Panc1 (cell line): ENCODE measurements around the gene LIMK2. TPM values are rescaled to one million over a fixed set of nuclear protein-coding genes. Genes with fewer than 3 reads are reported as not detected.

Source experiments
- ATAC-seq: fragments of 200-7000 bp; cut with Tn5 transposase; 2 replicates; pipeline ENCODE4 v1.9.1; 2020; ENCODE audit warnings: mild to moderate bottlenecking, moderate library complexity
- BruUV-seq: library from RNA; stranded (reverse); fragments of 400-500 nt; replicated peaks from 2 replicates; lab custom pipeline; 2021; lab: Mats Ljungman, UMichigan
- CTCF ChIA-PET: fragments of 300-600 bp; sonication (Branson Sonifier 250); formaldehyde crosslinking; loops from one replicate; lab custom pipeline; 2022; ENCODE audit warnings: antibody characterized with exemption; lab: Charles Lee
- POLR2A ChIA-PET: fragments of 300-600 bp; sonication (Branson Sonifier 250); formaldehyde crosslinking; loops from one replicate; lab custom pipeline; 2022; ENCODE audit warnings: antibody characterized with exemption; lab: Charles Lee
- DNase-seq: peaks from one replicate; pipeline ENCODE4 v3.0.0-alpha.2; 2010; ENCODE audit warnings: low read depth, low spot score
- H3K27ac ChIP-seq: 2 replicates; pipeline ENCODE4 v1.5.1; 2011; ENCODE audit warnings: mild to moderate bottlenecking, low read length, inconsistent platforms
- H3K27me3 ChIP-seq: fragments of 200-500 bp; sonication (Bioruptor generic); 2 replicates; pipeline ENCODE4 v1.6.0; 2014; ENCODE audit warnings: low read length, inconsistent platforms; ENCODE audit not compliant: control insufficient read depth, insufficient read depth
- H3K36me3 ChIP-seq: fragments of 200-500 bp; sonication (Bioruptor generic); 2 replicates; pipeline ENCODE4 v1.5.1; 2014; ENCODE audit warnings: inconsistent platforms, mild to moderate bottlenecking, low read length, moderate library complexity; ENCODE audit not compliant: control insufficient read depth, insufficient read depth
- H3K4me1 ChIP-seq: 2 replicates; pipeline ENCODE4 v1.5.1; 2011; ENCODE audit warnings: inconsistent platforms, mild to moderate bottlenecking, low read length, moderate library complexity; ENCODE audit not compliant: control insufficient read depth, insufficient read depth
- H3K4me3 ChIP-seq, 2 experiments: 2 replicates each; pipeline ENCODE4 v1.5.1; 2011 to 2012; ENCODE audit warnings: low read depth in 2 of 2, low read length in 2 of 2, mild to moderate bottlenecking in 2 of 2, inconsistent platforms in 1 of 2, moderate library complexity in 1 of 2
- H3K9me3 ChIP-seq: fragments of 200-500 bp; sonication (Bioruptor generic); 2 replicates; pipeline ENCODE4 v1.5.1; 2014; ENCODE audit warnings: low read depth, mild to moderate bottlenecking, inconsistent platforms, low read length, moderate library complexity; ENCODE audit not compliant: control insufficient read depth, insufficient read depth
- CTCF ChIP-seq: fragments of 450-650 bp; IDR thresholded peaks from 2 replicates; pipeline ENCODE4 v1.5.1; 2017; ENCODE audit warnings: mild to moderate bottlenecking
- POLR2AphosphoS5 ChIP-seq: IDR thresholded peaks from 2 replicates; pipeline ENCODE4 v1.6.1; 2012; ENCODE audit warnings: mild to moderate bottlenecking, low read depth, low read length, moderate library complexity
- REST ChIP-seq, 2 experiments: IDR thresholded peaks; 2 replicates each; pipeline ENCODE4 v1.6.1; 2011 to 2012; ENCODE audit warnings: low read depth in 2 of 2, control low read depth in 1 of 2, low read length in 1 of 2, mild to moderate bottlenecking in 1 of 2, moderate library complexity in 1 of 2; ENCODE audit not compliant: insufficient read depth in 1 of 2
- SIN3A ChIP-seq: IDR thresholded peaks from 2 replicates; pipeline ENCODE4 v1.6.1; 2012; ENCODE audit warnings: low read depth, mild to moderate bottlenecking, low read length, moderate library complexity, borderline replicate concordance; ENCODE audit not compliant: insufficient read depth
- TCF7L2 ChIP-seq: IDR thresholded peaks from 2 replicates; pipeline ENCODE4 v1.6.1; 2011; ENCODE audit warnings: mild to moderate bottlenecking, low read depth, low read length, inconsistent platforms
- in situ Hi-C: cut with HindIII; loops from 2 replicates; pipeline ENCODE4 v1.10.0; 2016; ENCODE audit warnings: low sequenced_read_pairs, low pct_unique_long_range_greater_than_20kb
- intact Hi-C: fragments of 100-400 bp; cut with micrococcal nuclease; formaldehyde crosslinking; loops from one replicate; pipeline ENCODE4 v1.10.0; 2022; ENCODE audit not compliant: unreplicated experiment
- total RNA-seq: library from RNA; stranded (reverse); gene quantifications from one replicate; pipeline ENCODE4 v1.2.1, GENCODE V29; 2021; ENCODE audit not compliant: unreplicated experiment

Gene LIMK2
- total RNA-seq, 1 experiment from 2014 or later, result 12.6 TPM

GRCh38 chr22:31281733-31282132 lies 69.6 kb downstream of the LIMK2 start:
- no peaks in the 10 kb centered on the region for H3K9me3 ChIP-seq
- no TSS peak for BruUV-seq
- no peak for DNase-seq
- no peak overlapping the region for H3K27ac ChIP-seq
- no peaks in the 10 kb centered on the region for H3K36me3 ChIP-seq
- no peaks in the 10 kb centered on the region for H3K27me3 ChIP-seq
- intact Hi-C loops, result no loop called here
- no peak for ATAC-seq
- in situ Hi-C loops, result no loop called here
- ChIA-PET CTCF (no interaction called here), POLR2A (no interaction called here)
- TF ChIP-seq POLR2AphosphoS5, result no peak
- TF ChIP-seq TCF7L2, result no peak
- TF ChIP-seq REST (IDR thresholded peaks at IDR 0.05; ENCODE audit: insufficient read depth in 1 of 2, low read depth in 2 of 2, low read length in 1 of 2), result no peak
- TF ChIP-seq CTCF, result no peak
- no peak for TF ChIP-seq SIN3A
- no peak overlapping the region for H3K4me3 ChIP-seq
- no peaks in the 10 kb centered on the region for H3K4me1 ChIP-seq

- H3K27me3 ChIP-seq, result no peaks in the 10 kb centered on the region
- intact Hi-C loops (no loop called here), in situ Hi-C loops (no loop called here)
- CTCF ChIA-PET, result no interaction called here
- DNase-seq (no peak), ATAC-seq (no peak)
- H3K27ac ChIP-seq, result no peak overlapping the region
- BruUV-seq, result no TSS peak
- POLR2A ChIA-PET, result interaction anchor here (0.6 kb wide), 1 partner anchor 8 kb away, joined by 5 read pairs; no protein-coding TSS in a partner anchor
- H3K4me3 ChIP-seq, result no peak overlapping the region
- no peaks in the 10 kb centered on the region for H3K4me1 ChIP-seq
- no peaks in the 10 kb centered on the region for H3K9me3 ChIP-seq
- no peaks in the 10 kb centered on the region for H3K36me3 ChIP-seq
- no peak for TF ChIP-seq SIN3A
- TF ChIP-seq TCF7L2, result no peak
- no peak for TF ChIP-seq POLR2AphosphoS5
- TF ChIP-seq REST (IDR thresholded peaks at IDR 0.05; ENCODE audit: insufficient read depth in 1 of 2, low read depth in 2 of 2, low read length in 1 of 2), result no peak
- no peak for TF ChIP-seq CTCF
These were observed 70.8 kb downstream of the LIMK2 start for GRCh38 chr22:31282748-31283468.
